OCI-LY3 (cell line): ENCODE results near the gene MSRB2.

Experiments
- H2AFZ ChIP-seq: fragments of 200-600, 300-600 bp; shearing (Covaris generic); 2 replicates; pipeline ENCODE4 v1.6.0; 2014; ENCODE audit warnings: antibody characterized with exemption, low read depth, low read length
- H3K27ac ChIP-seq: fragments of 200-600, 300-600 bp; sonication (generic); 2 replicates; pipeline ENCODE4 v1.5.1; 2014; ENCODE audit warnings: mild to moderate bottlenecking, low read length, moderate library complexity, mixed read lengths
- H3K27me3 ChIP-seq: fragments of 200-600, 300-600 bp; sonication (generic); 2 replicates; pipeline ENCODE4 v1.6.1; 2014; ENCODE audit warnings: low read depth, low read length, mixed read lengths
- H3K36me3 ChIP-seq: fragments of 200-600, 300-600 bp; sonication (generic); replicated peaks from 2 replicates; pipeline ENCODE3; 2014; ENCODE audit warnings: low read depth, low read length, mixed read lengths
- H3K4me1 ChIP-seq: fragments of 300-600, 200-600 bp; sonication (generic); 2 replicates; pipeline ENCODE4 v1.6.1; 2014; ENCODE audit warnings: low read length, mixed read lengths
- H3K4me2 ChIP-seq: fragments of 200-600, 300-600 bp; sonication (generic); 2 replicates; pipeline ENCODE4 v1.6.1; 2014; ENCODE audit warnings: low read length, mixed read lengths
- H3K4me3 ChIP-seq: fragments of 300-600, 200-600 bp; sonication (generic); 2 replicates; pipeline ENCODE4 v1.5.1; 2014; ENCODE audit warnings: antibody characterized with exemption, mild to moderate bottlenecking, low read length, moderate library complexity
- H3K79me2 ChIP-seq: fragments of 300-600, 200-600 bp; shearing (Covaris generic); 2 replicates; pipeline ENCODE4 v1.6.1; 2014; ENCODE audit warnings: mild to moderate bottlenecking, low read length, mixed read lengths
- H3K9ac ChIP-seq: fragments of 300-600, 200-600 bp; shearing (Covaris generic); 2 replicates; pipeline ENCODE4 v1.6.0; 2014; ENCODE audit warnings: mild to moderate bottlenecking, low read length, moderate library complexity
- H3K9me3 ChIP-seq: fragments of 200-600, 300-600 bp; shearing (Covaris generic); 2 replicates; pipeline ENCODE4 v1.6.1; 2014; ENCODE audit warnings: low read length, mixed read lengths; ENCODE audit not compliant: insufficient read depth
- H4K20me1 ChIP-seq: fragments of 200-600, 300-600 bp; sonication (generic); 2 replicates; pipeline ENCODE4 v1.6.1; 2016; ENCODE audit warnings: low read length, mixed read lengths; ENCODE audit not compliant: insufficient read depth
- CTCF ChIP-seq: fragments of 200-600, 300-600 bp; sonication (generic); IDR thresholded peaks from 2 replicates; pipeline ENCODE4 v1.5.1; 2014; ENCODE audit warnings: antibody characterized with exemption, low read length, low read depth
- EZH2phosphoT487 ChIP-seq: fragments of 200-600 bp; shearing (Covaris generic); IDR thresholded peaks from 2 replicates; pipeline ENCODE4 v1.6.1; 2018; ENCODE audit warnings: antibody characterized with exemption, mixed run types, low read depth

Gene MSRB2

GRCh38 chr10:23079700-23080099, 15.7 kb upstream of the MSRB2 start:
- no peak overlapping the region for H3K27ac ChIP-seq
- peaks cover 24% of the 10 kb centered on the region for H3K27me3 ChIP-seq
- no peak overlapping the region for H3K4me2 ChIP-seq
- TF ChIP-seq EZH2phosphoT487 (no peak), CTCF (no peak)
- no peaks in the 10 kb centered on the region for H4K20me1 ChIP-seq
- no peaks in the 10 kb centered on the region for H3K9me3 ChIP-seq
- peaks cover 4% of the 10 kb centered on the region; the same call in 1 of the 2 replicates for H3K4me1 ChIP-seq
- no peaks in the 10 kb centered on the region for H3K36me3 ChIP-seq
- no peaks in the 10 kb centered on the region for H3K79me2 ChIP-seq
- H3K4me3 ChIP-seq = no peak overlapping the region
- H3K9ac ChIP-seq = no peak overlapping the region
- no peak overlapping the region for H2AFZ ChIP-seq

DNA sequence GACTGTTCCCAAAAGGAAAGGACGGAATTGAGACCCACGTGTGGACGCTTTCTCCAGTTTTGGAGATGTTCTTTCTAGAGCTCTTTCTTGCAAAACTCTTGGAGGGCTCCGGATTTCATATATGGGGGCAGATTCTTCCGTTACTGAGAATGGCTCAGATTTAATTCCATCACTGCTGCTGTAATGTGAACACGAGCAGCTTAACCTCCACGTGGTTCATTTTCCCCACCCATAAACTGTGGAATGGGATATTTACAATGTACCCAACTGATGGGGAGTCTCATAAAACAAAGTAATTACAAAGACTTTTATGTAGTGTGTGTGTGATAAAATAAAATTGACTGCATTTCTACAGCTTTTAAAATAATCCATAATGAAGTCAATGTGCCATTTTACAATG, 15.1 kb upstream of the MSRB2 start:
- TF ChIP-seq EZH2phosphoT487 (no peak), CTCF (no peak)
- no peak overlapping the region for H3K4me2 ChIP-seq
- no peak overlapping the region for H3K27ac ChIP-seq
- H3K79me2 ChIP-seq = no peaks in the 10 kb centered on the region
- H3K27me3 ChIP-seq = peaks cover 24% of the 10 kb centered on the region
- no peaks in the 10 kb centered on the region for H3K36me3 ChIP-seq
- no peak overlapping the region for H2AFZ ChIP-seq
- H3K9ac ChIP-seq = no peak overlapping the region
- no peaks in the 10 kb centered on the region for H4K20me1 ChIP-seq
- H3K9me3 ChIP-seq = no peaks in the 10 kb centered on the region
- no peak overlapping the region for H3K4me3 ChIP-seq
- H3K4me1 ChIP-seq = peaks cover 4% of the 10 kb centered on the region; the same call in 1 of the 2 replicates

GRCh38 chr10:23081221-23081750, 14.1 kb upstream of the MSRB2 start:
- Histone ChIP-seq H3K9me3 (no peaks in the 10 kb centered on the region), H3K36me3 (no peaks in the 10 kb centered on the region), H3K4me3 (no peak overlapping the region), H3K4me1 (peaks cover 4% of the 10 kb centered on the region; the same call in 1 of the 2 replicates), H4K20me1 (no peaks in the 10 kb centered on the region), H3K4me2 (peak overlapping the region; percentile 28; the same call in 1 of the 2 replicates), H3K79me2 (no peaks in the 10 kb centered on the region), H3K9ac (no peak overlapping the region), H3K27me3 (peaks cover 24% of the 10 kb centered on the region), H3K27ac (no peak overlapping the region), H2AFZ (no peak overlapping the region)
- no peak for TF ChIP-seq EZH2phosphoT487
- TF ChIP-seq CTCF = no peak

GRCh38 chr10:23081891-23082290, 13.5 kb upstream of the MSRB2 start:
- H3K4me2 ChIP-seq = no peak overlapping the region
- H3K9ac ChIP-seq = no peak overlapping the region
- H3K27me3 ChIP-seq = peaks cover 24% of the 10 kb centered on the region
- H3K4me3 ChIP-seq = no peak overlapping the region
- H3K4me1 ChIP-seq = peaks cover 4% of the 10 kb centered on the region; the same call in 1 of the 2 replicates
- H4K20me1 ChIP-seq = no peaks in the 10 kb centered on the region
- no peaks in the 10 kb centered on the region for H3K79me2 ChIP-seq
- TF ChIP-seq CTCF = peak; percentile 42
- no peak for TF ChIP-seq EZH2phosphoT487
- H3K9me3 ChIP-seq = no peaks in the 10 kb centered on the region
- no peaks in the 10 kb centered on the region for H3K36me3 ChIP-seq
- no peak overlapping the region for H3K27ac ChIP-seq
- H2AFZ ChIP-seq = no peak overlapping the region
